Stromal cell of bone marrow (primary cell): ENCODE results near the gene AIF1.
A peak's percentile ranks its signal among the peaks of the same experiment; 100 is the strongest.

Source experiments
- DNase-seq: peaks from one replicate; pipeline ENCODE4 v3.0.0-alpha.2; 2012; ENCODE audit warnings: low read depth

AIF1 gene

GRCh38 chr6:31663961-31664789 is 49.1 kb downstream of the AIF1 start:
- DNase-seq: peak; percentile 55

DNA sequence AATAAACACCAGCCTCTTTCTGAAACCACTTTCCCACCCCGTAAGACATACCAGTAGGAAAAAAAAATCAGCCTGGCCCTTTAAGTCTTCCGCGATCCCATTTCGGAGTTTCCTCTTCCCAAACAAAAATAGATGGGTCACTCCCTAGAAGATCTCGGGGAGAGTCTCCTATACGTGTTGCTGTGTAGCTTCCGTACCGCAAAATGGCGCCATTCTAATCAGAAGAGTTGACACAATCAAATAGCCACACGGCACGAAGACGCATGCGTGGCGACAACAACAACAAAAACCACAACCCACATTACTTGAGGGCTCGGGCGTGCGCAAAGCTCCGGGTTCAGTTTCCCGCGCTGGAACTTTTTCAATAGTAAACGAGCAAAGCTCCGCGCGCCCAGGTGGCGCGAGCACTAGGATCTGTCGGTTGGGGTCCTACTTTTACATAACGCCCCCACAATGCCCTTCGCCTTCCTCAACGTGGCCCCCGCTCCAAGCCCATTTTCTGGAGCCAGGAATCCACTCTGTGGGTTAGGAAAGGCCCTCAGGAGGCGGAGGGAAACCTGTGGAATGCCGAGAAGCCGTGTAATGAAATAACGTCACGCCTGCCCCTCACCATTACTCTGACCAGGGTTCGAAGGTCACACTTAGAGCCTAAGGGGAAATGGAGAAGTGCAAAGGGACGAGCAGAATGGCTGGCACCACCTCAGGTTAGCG is 49.9 kb downstream of the AIF1 start, which contains the start of gene GPANK1:
GPANK1 (minus strand) TSS at position 208 of the 711 bp plus-strand sequence. CDS start 519 bp downstream, outside the sequence.
- peak; percentile 90 for DNase-seq

GRCh38 chr6:31665501-31666336 is 50.7 kb downstream of the AIF1 start, which contains the start of gene CSNK2B:
CSNK2B (plus strand) TSS chr6:31666080; CDS start chr6:31666832, 752 bp downstream.
- peak; percentile 96 for DNase-seq

DNA sequence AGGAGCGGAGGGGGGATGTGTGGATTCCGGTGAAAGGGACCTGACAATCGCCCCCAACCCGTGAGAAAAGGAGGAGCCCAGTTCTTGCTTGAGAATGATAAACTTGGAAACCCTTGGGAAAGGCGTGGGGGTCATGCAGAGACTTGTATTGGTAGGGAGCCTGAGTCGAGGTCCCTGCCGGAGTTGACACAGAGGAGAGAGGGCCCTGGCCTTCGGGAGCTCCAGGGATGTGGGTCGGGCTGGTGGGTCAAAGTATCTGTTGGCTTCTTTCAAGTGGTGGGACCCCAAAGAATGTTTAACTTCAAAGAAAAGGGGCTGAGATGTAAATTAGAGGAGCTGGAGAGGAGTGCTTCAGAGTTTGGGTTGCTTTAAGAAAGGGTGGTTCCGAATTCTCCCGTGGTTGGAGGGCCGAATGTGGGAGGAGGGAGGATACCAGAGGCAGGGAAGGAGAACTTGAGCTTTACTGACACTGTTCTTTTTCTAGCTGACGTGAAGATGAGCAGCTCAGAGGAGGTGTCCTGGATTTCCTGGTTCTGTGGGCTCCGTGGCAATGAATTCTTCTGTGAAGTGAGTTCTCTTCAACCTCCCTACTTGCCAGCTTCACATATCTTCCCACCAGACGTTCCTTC is 51.4 kb downstream of the AIF1 start:
- DNase-seq: no peak
